H9 (cell line): ENCODE data around the gene TEX19. TPM values are rescaled to one million over a fixed set of nuclear protein-coding genes. Genes with fewer than 3 reads are reported as not detected.

ENCODE experiments used
- DNase-seq: peaks from one replicate; pipeline ENCODE4 v3.0.0-alpha.2; 2017
- H2AFZ ChIP-seq: one replicate; pipeline ENCODE4 v1.6.1; 2013; ENCODE audit warnings: mild to moderate bottlenecking, low read length, control low read depth, moderate library complexity
- H2AK5ac ChIP-seq: 2 replicates; pipeline ENCODE4 v1.6.1; 2013; ENCODE audit warnings: low read length, control low read depth, mixed read lengths; ENCODE audit not compliant: insufficient read length
- H2BK120ac ChIP-seq: one replicate; pipeline ENCODE4 v1.6.1; 2013; ENCODE audit warnings: low read depth, mild to moderate bottlenecking, low read length, control low read depth, inconsistent platforms; ENCODE audit not compliant: poor library complexity, severe bottlenecking
- H2BK12ac ChIP-seq: 2 replicates; pipeline ENCODE4 v1.6.1; 2013; ENCODE audit warnings: low read length, control low read depth, mixed read lengths, low read depth; ENCODE audit not compliant: insufficient read length
- H2BK15ac ChIP-seq: 2 replicates; pipeline ENCODE4 v1.6.1; 2013; ENCODE audit warnings: low read depth, low read length, control low read depth
- H2BK20ac ChIP-seq: one replicate; pipeline ENCODE4 v1.6.1; 2013; ENCODE audit warnings: low read depth, mild to moderate bottlenecking, low read length, control low read depth, inconsistent platforms; ENCODE audit not compliant: poor library complexity, severe bottlenecking
- H2BK5ac ChIP-seq: 2 replicates; pipeline ENCODE4 v1.6.1; 2013; ENCODE audit warnings: low read length, control low read depth, mixed read lengths; ENCODE audit not compliant: insufficient read length
- H3K14ac ChIP-seq: 2 replicates; pipeline ENCODE4 v1.6.1; 2013; ENCODE audit warnings: low read length, control low read depth; ENCODE audit not compliant: insufficient read depth
- H3K18ac ChIP-seq: 2 replicates; pipeline ENCODE4 v1.6.1; 2013; ENCODE audit warnings: low read depth, mild to moderate bottlenecking, mixed read lengths, low read length, control low read depth; ENCODE audit not compliant: insufficient read length
- H3K23ac ChIP-seq: 2 replicates; pipeline ENCODE4 v1.6.1; 2013; ENCODE audit warnings: low read length, control low read depth, mixed read lengths, low read depth; ENCODE audit not compliant: insufficient read length
- H3K23me2 ChIP-seq: 2 replicates; pipeline ENCODE4 v1.6.1; 2013; ENCODE audit warnings: low read depth, mild to moderate bottlenecking, mixed read lengths, low read length, control low read depth; ENCODE audit not compliant: insufficient read length, poor library complexity, severe bottlenecking
- H3K27ac ChIP-seq: 2 replicates; pipeline ENCODE4 v1.5.1; 2013; ENCODE audit warnings: low read length, control low read depth, mixed read lengths, low read depth; ENCODE audit not compliant: insufficient read length
- H3K27me3 ChIP-seq: 2 replicates; pipeline ENCODE4 v1.6.1; 2013; ENCODE audit warnings: low read length, control low read depth, inconsistent platforms; ENCODE audit not compliant: insufficient read depth
- H3K4ac ChIP-seq: 2 replicates; pipeline ENCODE4 v1.6.1; 2013; ENCODE audit warnings: low read depth, mild to moderate bottlenecking, control low read depth, inconsistent platforms, low read length, moderate library complexity
- H3K4me1 ChIP-seq: 2 replicates; pipeline ENCODE4 v1.6.1; 2013; ENCODE audit warnings: low read length, control low read depth, inconsistent platforms; ENCODE audit not compliant: insufficient read depth
- H3K4me2 ChIP-seq: 2 replicates; pipeline ENCODE4 v1.6.1; 2013; ENCODE audit warnings: low read length, control low read depth, mixed read lengths; ENCODE audit not compliant: insufficient read length, insufficient read depth
- H3K56ac ChIP-seq: 2 replicates; pipeline ENCODE4 v1.6.1; 2013; ENCODE audit warnings: low read depth, mild to moderate bottlenecking, mixed read lengths, low read length, control low read depth; ENCODE audit not compliant: insufficient read length
- H3K79me1 ChIP-seq: 2 replicates; pipeline ENCODE4 v1.6.1; 2013; ENCODE audit warnings: low read depth, mild to moderate bottlenecking, moderate library complexity, low read length, control low read depth, inconsistent platforms; ENCODE audit not compliant: insufficient read depth, poor library complexity, severe bottlenecking
- H3K79me2 ChIP-seq: 2 replicates; pipeline ENCODE4 v1.6.1; 2013; ENCODE audit warnings: low read length, control low read depth, inconsistent platforms; ENCODE audit not compliant: insufficient read depth
- H3K9ac ChIP-seq: 2 replicates; pipeline ENCODE4 v1.6.1; 2013; ENCODE audit warnings: low read length, control low read depth, mixed read lengths; ENCODE audit not compliant: insufficient read length; ENCODE audit errors: extremely low read depth
- H3K9me3 ChIP-seq: one replicate; pipeline ENCODE4 v1.6.1; 2013; ENCODE audit warnings: low read depth, low read length, inconsistent platforms; ENCODE audit not compliant: control insufficient read depth
- H3T11ph ChIP-seq: one replicate; pipeline ENCODE4 v1.6.1; 2013; ENCODE audit warnings: mild to moderate bottlenecking, low read length, control low read depth, inconsistent platforms
- H4K20me1 ChIP-seq: one replicate; pipeline ENCODE4 v1.6.1; 2013; ENCODE audit not compliant: control insufficient read depth, insufficient read length, insufficient read depth
- H4K5ac ChIP-seq: 2 replicates; pipeline ENCODE4 v1.6.1; 2013; ENCODE audit warnings: low read depth, mild to moderate bottlenecking, mixed read lengths, low read length, control low read depth; ENCODE audit not compliant: insufficient read length
- H4K8ac ChIP-seq: replicated peaks from 2 replicates; pipeline ENCODE4 v1.6.1; 2013; ENCODE audit warnings: low read length, control low read depth, mixed read lengths, low read depth; ENCODE audit not compliant: insufficient read length
- H4K91ac ChIP-seq: 2 replicates; pipeline ENCODE4 v1.6.1; 2013; ENCODE audit warnings: low read depth, mild to moderate bottlenecking, moderate library complexity, mixed read lengths, low read length, control low read depth; ENCODE audit not compliant: insufficient read length
- H3K27ac Mint-ChIP-seq, 3 experiments: 2 replicates in 2 of 3; 3 replicates in 1 of 3; pipeline ENCODE4 v1.8.0; 2020 to 2021; ENCODE audit warnings: mixed read lengths in 3 of 3, mild to moderate bottlenecking in 1 of 3, moderate library complexity in 1 of 3
- H3K27me3 Mint-ChIP-seq: 2 replicates; pipeline ENCODE4 v1.8.0; 2021; ENCODE audit warnings: low read depth, mild to moderate bottlenecking, moderate library complexity, mixed read lengths
- H3K36me3 Mint-ChIP-seq, 3 experiments: 2 replicates in 2 of 3; 3 replicates in 1 of 3; pipeline ENCODE4 v1.8.0; 2020 to 2021; ENCODE audit warnings: low read depth in 3 of 3, mixed read lengths in 3 of 3; ENCODE audit not compliant: insufficient read depth in 1 of 3
- H3K4me1 Mint-ChIP-seq, 2 experiments: 2 replicates each; pipeline ENCODE4 v1.8.0; 2020; ENCODE audit warnings: mixed read lengths in 2 of 2
- H3K4me3 Mint-ChIP-seq, 2 experiments: 2 replicates in 1 of 2; 3 replicates in 1 of 2; pipeline ENCODE4 v1.8.0; 2020 to 2021; ENCODE audit warnings: mild to moderate bottlenecking in 2 of 2, mixed read lengths in 2 of 2, moderate library complexity in 1 of 2
- H3K9me3 Mint-ChIP-seq, 2 experiments: 2 replicates in 1 of 2; 3 replicates in 1 of 2; pipeline ENCODE4 v1.8.0; 2020; ENCODE audit warnings: mild to moderate bottlenecking in 2 of 2, mixed read lengths in 2 of 2, moderate library complexity in 1 of 2
- CTCF ChIP-seq: fragments of 200-600 bp; sonication (generic); conservative IDR thresholded peaks from 3 replicates; pipeline ENCODE4 v1.8.0; 2021; ENCODE audit warnings: antibody characterized with exemption, mild to moderate bottlenecking
- WGBS: extraction: QIAGEN DNeasy Blood & Tissue Kit; methylation state at CpG from one replicate; pipeline ENCODE4 v1.1.7; 2013; ENCODE audit warnings: missing lambda C conversion rate, low lambda C conversion rate, mixed read lengths; ENCODE audit not compliant: insufficient read length; ENCODE audit errors: extremely low coverage; 5-methylcytosine and 5-hydroxymethylcytosine counted together
- total RNA-seq: library from RNA; stranded (reverse); gene quantifications from 2 replicates; pipeline ENCODE4 v1.2.1, GENCODE V29; 2021

The TEX19 gene
- total RNA-seq, 1 experiment from 2014 or later, result 1.4 TPM

DNA sequence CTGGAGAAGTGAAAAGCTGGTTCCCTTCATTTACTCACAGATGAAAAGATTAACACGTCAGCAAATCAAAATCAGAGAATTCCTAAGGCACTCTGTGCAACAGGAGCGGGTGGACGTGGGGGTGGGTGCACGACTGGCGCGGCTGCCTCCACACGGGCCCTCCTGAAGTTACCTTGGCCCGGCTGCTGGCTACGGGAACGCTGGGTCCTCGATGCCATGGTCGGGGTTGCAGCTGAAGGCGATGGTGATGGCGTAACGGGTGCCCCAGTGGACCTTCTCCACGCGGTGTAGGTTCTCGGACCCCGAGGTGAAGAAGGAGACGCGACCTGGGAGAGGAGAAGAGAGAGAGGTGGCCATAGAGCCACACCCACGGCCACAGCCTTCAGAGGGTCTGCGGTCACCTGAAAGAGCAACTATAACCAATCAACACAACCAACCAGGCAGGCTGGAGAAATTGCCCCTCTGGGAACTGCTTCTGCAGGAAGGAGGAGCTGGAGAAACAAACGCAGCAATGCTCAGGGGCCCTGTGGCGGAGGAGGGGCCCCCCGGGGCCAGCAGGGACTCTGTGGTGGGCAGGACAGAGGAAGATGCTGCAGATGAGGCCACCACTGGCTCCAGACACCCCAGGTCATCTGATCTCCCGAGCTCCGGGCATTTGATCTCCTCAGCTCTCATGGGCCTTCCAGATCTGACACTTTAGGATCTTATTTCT, 33.3 kb downstream of the TEX19 start:
- no peaks in the 10 kb centered on the region for H3K79me2 ChIP-seq
- WGBS, result no CpG with 5 or more reads among the region's 28 CpGs
- H2BK20ac ChIP-seq, result no peak overlapping the region
- H2AK5ac ChIP-seq, result no peak overlapping the region
- no peak overlapping the region for H2AFZ ChIP-seq
- H3K9me3 ChIP-seq, result no peaks in the 10 kb centered on the region
- H4K8ac ChIP-seq, result no peak overlapping the region
- no peak overlapping the region for H3K4ac ChIP-seq
- H3T11ph ChIP-seq, result no peak overlapping the region
- Mint-ChIP-seq H3K4me1 (no peaks in the 10 kb centered on the region), H3K27ac (no peak overlapping the region), H3K9me3 (no peaks in the 10 kb centered on the region; a peak in 1 of 5 replicates), H3K4me3 (no peak overlapping the region), H3K27me3 (peaks cover 9% of the 10 kb centered on the region), H3K36me3 (peaks cover 0 to 13% (median 11%) of the 10 kb centered on the region in 3 experiments; a peak in 4 of 7 replicates)
- no peak for DNase-seq
- no peak overlapping the region for H2BK15ac ChIP-seq
- no peak for TF ChIP-seq CTCF
- no peak overlapping the region for H3K18ac ChIP-seq
- H2BK12ac ChIP-seq, result no peak overlapping the region
- no peak overlapping the region for H3K9ac ChIP-seq
- no peak overlapping the region for H4K91ac ChIP-seq
- no peaks in the 10 kb centered on the region for H4K20me1 ChIP-seq
- no peaks in the 10 kb centered on the region for H3K27me3 ChIP-seq
- H4K5ac ChIP-seq, result no peak overlapping the region
- no peak overlapping the region for H3K56ac ChIP-seq
- no peak overlapping the region for H3K27ac ChIP-seq
- H3K4me2 ChIP-seq, result no peak overlapping the region
- H3K23ac ChIP-seq, result no peak overlapping the region
- H3K4me1 ChIP-seq, result no peaks in the 10 kb centered on the region
- no peaks in the 10 kb centered on the region for H3K23me2 ChIP-seq
- H2BK120ac ChIP-seq, result no peak overlapping the region
- no peaks in the 10 kb centered on the region for H3K79me1 ChIP-seq
- no peak overlapping the region for H2BK5ac ChIP-seq
- no peak overlapping the region for H3K14ac ChIP-seq
